ENCODE measurements around the gene CCL1. TPM values are rescaled to one million over a fixed set of nuclear protein-coding genes. Genes with fewer than 3 reads are reported as not detected.

The CCL1 gene
- polyA plus RNA-seq, 4 donors, result not detected

Other genes starting within 250 kb of the CCL1 start
- gene CCL2, start 107.9 kb downstream of the CCL1 start, polyA plus RNA-seq (ENCODE audit: insufficient read length in 4 of 4), result 10 to 100 TPM; 14.2 to 95.7 (median 20.2) TPM
- not detected for gene CCL7, start 93.0 kb downstream of the CCL1 start, polyA plus RNA-seq (ENCODE audit: insufficient read length in 4 of 4)
- 1 to 10 TPM in 1 of 4 donors, under 1 TPM in 3; 0.60 to 1.4 (median 0.96) TPM for gene CCL11, start 77.5 kb downstream of the CCL1 start, polyA plus RNA-seq (ENCODE audit: insufficient read length in 4 of 4)
- gene CCL8, start 43.8 kb downstream of the CCL1 start, polyA plus RNA-seq (ENCODE audit: insufficient read length in 4 of 4), result 1 to 10 TPM in 1 of 4 donors, under 1 TPM in 2, not detected in 1; 0.20 to 4.2 (median 0.39) TPM
- gene CCL13, start 6.8 kb downstream of the CCL1 start, polyA plus RNA-seq (ENCODE audit: insufficient read length in 4 of 4), result 1 to 10 TPM in 1 of 4 donors, under 1 TPM in 1, not detected in 2; 0.24 to 4.0 TPM
- 1 to 10 TPM; 2.2 to 4.6 (median 3.4) TPM for gene TMEM132E, start 216.3 kb upstream of the CCL1 start, polyA plus RNA-seq (ENCODE audit: insufficient read length in 4 of 4)

Measured in left renal pelvis (tissue), 4 donors.